Neural crest cell (in vitro differentiated cells): ENCODE measurements around the gene C1orf21. TPM values are rescaled to one million over a fixed set of nuclear protein-coding genes. Genes with fewer than 3 reads are reported as not detected.

ENCODE experiments used
- DNase-seq: peaks from one replicate; pipeline ENCODE4 v3.0.0; 2021; ENCODE audit warnings: low read depth, mixed read lengths, low spot score
- H3K27ac Mint-ChIP-seq: one replicate; pipeline ENCODE4 v1.8.0; 2021; ENCODE audit warnings: mild to moderate bottlenecking, mixed read lengths; ENCODE audit not compliant: unreplicated experiment
- H3K27me3 Mint-ChIP-seq: 2 replicates; pipeline ENCODE4 v1.8.0; 2021; ENCODE audit warnings: low read depth, mild to moderate bottlenecking, mixed read lengths
- H3K36me3 Mint-ChIP-seq: 2 replicates; pipeline ENCODE4 v1.8.0; 2021; ENCODE audit warnings: low read depth, mild to moderate bottlenecking, mixed read lengths
- H3K4me1 Mint-ChIP-seq: 2 replicates; pipeline ENCODE4 v1.8.0; 2021; ENCODE audit warnings: mixed read lengths
- H3K4me3 Mint-ChIP-seq: one replicate; pipeline ENCODE4 v1.8.0; 2021; ENCODE audit warnings: mild to moderate bottlenecking, mixed read lengths
- H3K9me3 Mint-ChIP-seq: 2 replicates; pipeline ENCODE4 v1.8.0; 2021; ENCODE audit warnings: mixed read lengths
- CTCF ChIP-seq: fragments of 200-600 bp; sonication (generic); conservative IDR thresholded peaks from 2 replicates; pipeline ENCODE4 v1.5.0; 2021; ENCODE audit warnings: antibody characterized with exemption, mild to moderate bottlenecking
- total RNA-seq: library from RNA; stranded (reverse); gene quantifications from 2 replicates; pipeline ENCODE4 v1.2.1, GENCODE V29; 2021

The C1orf21 gene
- total RNA-seq, 1 donor from 2014 or later: 29.8 TPM

- no peak for DNase-seq
- Mint-ChIP-seq H3K4me1 (peaks cover 6% of the 10 kb centered on the region), H3K27me3 (no peaks in the 10 kb centered on the region), H3K36me3 (peaks cover 21% of the 10 kb centered on the region), H3K4me3 (no peak overlapping the region), H3K27ac (no peak overlapping the region), H3K9me3 (peaks cover 3% of the 10 kb centered on the region)
- TF ChIP-seq CTCF: no peak
Observed at GRCh38 chr1:184539580-184539979, 152.8 kb downstream of the C1orf21 start.

GRCh38 chr1:184541537-184542152 is 154.8 kb downstream of the C1orf21 start:
- Mint-ChIP-seq H3K36me3 (peaks cover 13% of the 10 kb centered on the region), H3K9me3 (peaks cover 3% of the 10 kb centered on the region), H3K4me3 (no peak overlapping the region), H3K27me3 (no peaks in the 10 kb centered on the region), H3K27ac (no peak overlapping the region), H3K4me1 (no peaks in the 10 kb centered on the region)
- DNase-seq: no peak
- no peak for TF ChIP-seq CTCF

GRCh38 chr1:184542291-184542690 is 155.5 kb downstream of the C1orf21 start:
- no peak for DNase-seq
- peaks cover under 1% of the 10 kb centered on the region for H3K9me3 Mint-ChIP-seq
- TF ChIP-seq CTCF: no peak
- H3K4me1 Mint-ChIP-seq: no peaks in the 10 kb centered on the region
- H3K27me3 Mint-ChIP-seq: no peaks in the 10 kb centered on the region
- no peak overlapping the region for H3K27ac Mint-ChIP-seq
- H3K36me3 Mint-ChIP-seq: peaks cover 9% of the 10 kb centered on the region
- no peak overlapping the region for H3K4me3 Mint-ChIP-seq

- H3K27ac Mint-ChIP-seq: no peak overlapping the region
Observed at GRCh38 chr1:184545601-184546000, 158.8 kb downstream of the C1orf21 start.

GRCh38 chr1:184552446-184552845 is 165.6 kb downstream of the C1orf21 start:
- no peak for DNase-seq
- Mint-ChIP-seq H3K36me3 (no peaks in the 10 kb centered on the region), H3K9me3 (peaks cover 3% of the 10 kb centered on the region), H3K4me3 (no peak overlapping the region), H3K27ac (no peak overlapping the region), H3K27me3 (no peaks in the 10 kb centered on the region), H3K4me1 (peaks cover 13% of the 10 kb centered on the region)
- TF ChIP-seq CTCF: no peak

More at GRCh38 chr1:184545601-184546000, 158.8 kb downstream of the C1orf21 start:
- Mint-ChIP-seq H3K36me3 (no peaks in the 10 kb centered on the region), H3K27me3 (no peaks in the 10 kb centered on the region), H3K9me3 (no peaks in the 10 kb centered on the region), H3K4me1 (no peaks in the 10 kb centered on the region), H3K4me3 (no peak overlapping the region)
- no peak for TF ChIP-seq CTCF
- no peak for DNase-seq
